GM23338 (cell line): ENCODE measurements around the gene OSBPL7. TPM values are rescaled to one million over a fixed set of nuclear protein-coding genes. Genes with fewer than 3 reads are reported as not detected.

Experiments used
- ATAC-seq: fragments of 200-7000 bp; cut with Tn5 transposase; 3 replicates; pipeline ENCODE4 v1.9.1; 2020
- DNase-seq: peaks from one replicate; pipeline ENCODE4 v3.0.0-alpha.2; 2015; ENCODE audit warnings: low spot score
- H2AFZ ChIP-seq: fragments of 200-600 bp; sonication (generic); 2 replicates; pipeline ENCODE4 v1.8.0; 2016; ENCODE audit warnings: antibody characterized with exemption, mild to moderate bottlenecking, moderate library complexity
- H3F3A ChIP-seq: fragments of 200-600 bp; sonication (generic); replicated peaks from 2 replicates; pipeline ENCODE4 v1.8.0; 2017; ENCODE audit warnings: antibody characterized with exemption, mixed run types, low read depth
- H3K27ac ChIP-seq: fragments of 200-600 bp; sonication (generic); 2 replicates; pipeline ENCODE4 v1.6.1; 2016; ENCODE audit warnings: low read depth
- H3K27me3 ChIP-seq: fragments of 200-600 bp; sonication (generic); 2 replicates; pipeline ENCODE4 v1.8.0; 2016; ENCODE audit warnings: mild to moderate bottlenecking, mixed run types, moderate library complexity; ENCODE audit not compliant: insufficient read depth
- H3K36me3 ChIP-seq: fragments of 200-600 bp; sonication (generic); 2 replicates; pipeline ENCODE4 v1.8.0; 2016; ENCODE audit warnings: mild to moderate bottlenecking; ENCODE audit not compliant: insufficient read depth
- H3K4me1 ChIP-seq: fragments of 200-600 bp; sonication (generic); 2 replicates; pipeline ENCODE4 v1.8.0; 2016; ENCODE audit warnings: mild to moderate bottlenecking, moderate library complexity; ENCODE audit not compliant: insufficient read depth
- H3K4me2 ChIP-seq: fragments of 200-600 bp; sonication (generic); 2 replicates; pipeline ENCODE4 v1.7.1; 2017; ENCODE audit warnings: mixed run types
- H3K4me3 ChIP-seq: fragments of 200-600 bp; sonication (generic); 2 replicates; pipeline ENCODE4 v1.6.1; 2016; ENCODE audit warnings: mixed run types
- H3K79me2 ChIP-seq: fragments of 200-600 bp; sonication (generic); replicated peaks from 2 replicates; pipeline ENCODE4 v1.8.0; 2017; ENCODE audit warnings: mild to moderate bottlenecking; ENCODE audit not compliant: insufficient read depth
- H3K9me2 ChIP-seq: fragments of 200-600 bp; sonication (generic); 2 replicates; pipeline ENCODE4 v1.8.0; 2017; ENCODE audit not compliant: insufficient read depth
- H4K20me1 ChIP-seq: fragments of 200-600 bp; sonication (generic); replicated peaks from 2 replicates; pipeline ENCODE4 v1.8.0; 2017; ENCODE audit warnings: mild to moderate bottlenecking; ENCODE audit not compliant: insufficient read depth
- H3K27ac Mint-ChIP-seq: 2 replicates; pipeline ENCODE4 v1.8.0; 2020; ENCODE audit warnings: inconsistent platforms, mild to moderate bottlenecking, moderate library complexity, mixed read lengths
- H3K27me3 Mint-ChIP-seq: 3 replicates; pipeline ENCODE4 v1.8.0; 2022; ENCODE audit warnings: low read depth, mild to moderate bottlenecking, moderate library complexity, mixed read lengths, inconsistent platforms; ENCODE audit not compliant: insufficient read depth, poor library complexity
- H3K36me3 Mint-ChIP-seq: 3 replicates; pipeline ENCODE4 v1.8.0; 2021; ENCODE audit warnings: low read depth, mild to moderate bottlenecking, inconsistent platforms, moderate library complexity, mixed read lengths
- H3K4me1 Mint-ChIP-seq: 3 replicates; pipeline ENCODE4 v1.8.0; 2020; ENCODE audit warnings: mild to moderate bottlenecking, inconsistent platforms, mixed read lengths
- H3K4me3 Mint-ChIP-seq: 3 replicates; pipeline ENCODE4 v1.8.0; 2021; ENCODE audit warnings: moderate library complexity, mild to moderate bottlenecking, inconsistent platforms, mixed read lengths
- H3K9me3 Mint-ChIP-seq: 3 replicates; pipeline ENCODE4 v1.8.0; 2020; ENCODE audit warnings: moderate library complexity, mild to moderate bottlenecking, inconsistent platforms, mixed read lengths
- CREB1 ChIP-seq: fragments of 250-450 bp; sonication (Bioruptor Pico); IDR thresholded peaks from 2 replicates; pipeline ENCODE4 v1.5.0; 2020; ENCODE audit warnings: low read depth, mild to moderate bottlenecking, moderate library complexity
- CTCF ChIP-seq, 2 experiments: fragments of 200-600 bp in 1 of 2; sonication (generic) in 1 of 2; conservative IDR thresholded peaks; 2 replicates each; pipeline versions ENCODE4 v1.5.1 to v1.6.1; 2016 to 2017; ENCODE audit warnings: antibody characterized with exemption in 2 of 2, low read depth in 2 of 2, mild to moderate bottlenecking in 2 of 2, moderate library complexity in 1 of 2
- ETS1 ChIP-seq: IDR thresholded peaks from 2 replicates; pipeline ENCODE4 v1.6.1; 2016; ENCODE audit warnings: antibody characterized with exemption
- EZH2 ChIP-seq: fragments of 200-600 bp; sonication (generic); IDR thresholded peaks from one replicate; pipeline ENCODE4 v1.8.0; 2017; ENCODE audit warnings: antibody characterized with exemption, mild to moderate bottlenecking, low read depth; ENCODE audit not compliant: unreplicated experiment
- EZH2phosphoT487 ChIP-seq: fragments of 200-600 bp; sonication (generic); IDR thresholded peaks from one replicate; pipeline ENCODE4 v1.8.1; 2018; ENCODE audit warnings: antibody characterized with exemption; ENCODE audit not compliant: unreplicated experiment
- JUNB ChIP-seq: IDR thresholded peaks from one replicate; pipeline ENCODE4 v1.6.1; 2016; ENCODE audit warnings: antibody characterized with exemption; ENCODE audit not compliant: unreplicated experiment
- NANOG ChIP-seq: IDR thresholded peaks from 2 replicates; pipeline ENCODE4 v1.6.1; 2016; ENCODE audit warnings: antibody characterized with exemption, borderline replicate concordance
- POLR2AphosphoS5 ChIP-seq: IDR thresholded peaks from 2 replicates; pipeline ENCODE4 v1.6.1; 2016; ENCODE audit warnings: antibody characterized with exemption, low read depth
- STAT1 ChIP-seq: IDR thresholded peaks from one replicate; pipeline ENCODE4 v1.6.1; 2016; ENCODE audit warnings: antibody characterized with exemption; ENCODE audit not compliant: unreplicated experiment
- ZNF114 ChIP-seq: fragments of 250-450 bp; sonication (Bioruptor Pico); IDR thresholded peaks from 2 replicates; pipeline ENCODE4 v1.5.0; 2020; ENCODE audit warnings: mild to moderate bottlenecking, moderate library complexity
- ZNF331 ChIP-seq: fragments of 250-450 bp; sonication (Bioruptor Pico); IDR thresholded peaks from 2 replicates; pipeline ENCODE4 v1.5.0; 2020; ENCODE audit warnings: low read depth, mild to moderate bottlenecking, moderate library complexity
- ZNF462 ChIP-seq: fragments of 250-450 bp; sonication (Bioruptor Pico); IDR thresholded peaks from 2 replicates; pipeline ENCODE4 v1.5.0; 2020; ENCODE audit warnings: mild to moderate bottlenecking, moderate library complexity
- polyA plus RNA-seq: library from polyadenylated mRNA; unstranded; fragments of >200 nt; fragmentation: Nextera tagmentation; extraction: Ambion mirVana; gene quantifications from 2 replicates; pipeline ENCODE4 v1.2.1, GENCODE V29; 2016
- total RNA-seq: library from RNA; depleted of rRNA; stranded (reverse); fragments of >200 nt; shearing (Covaris generic); gene quantifications from 2 replicates; pipeline ENCODE4 v1.2.3, GENCODE V29; 2014
- TF ChIP-seq, protein P1 (sequence below): IDR thresholded peaks from one replicate; pipeline ENCODE4 v1.6.1; 2018; ENCODE audit warnings: antibody characterized with exemption; ENCODE audit not compliant: unreplicated experiment

OSBPL7 gene
- total and polyA plus RNA-seq, 2 experiments from 2014 or later: 3.4 to 8.1 TPM

DNA sequence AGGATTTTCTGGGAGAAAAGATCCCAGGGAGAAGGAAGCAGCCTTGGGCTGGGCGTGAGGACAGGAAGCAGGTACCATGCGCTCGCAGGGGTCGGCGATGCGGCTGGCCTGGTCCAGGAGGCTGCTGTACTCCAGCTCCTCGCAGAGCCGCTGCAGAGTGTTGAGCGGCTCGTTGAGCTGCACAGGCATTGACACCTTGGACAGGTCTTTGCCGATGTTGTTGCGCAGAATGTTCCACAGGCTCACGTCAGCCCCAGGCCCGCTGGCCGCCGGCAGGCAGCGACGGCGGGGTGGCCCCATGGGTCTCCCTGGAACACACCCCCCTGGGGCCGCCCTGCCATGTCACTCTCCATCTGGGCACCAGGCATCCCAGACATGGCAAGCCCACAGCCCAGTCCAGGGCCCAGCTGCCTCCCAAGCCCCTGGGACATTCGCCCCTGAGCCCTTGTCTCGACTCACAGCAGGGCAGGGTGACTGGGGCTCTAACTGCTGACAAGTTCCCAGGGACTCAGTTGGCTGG, 8.0 kb downstream of the OSBPL7 start:
- Histone ChIP-seq H3F3A (no peaks in the 10 kb centered on the region), H3K27ac (no peak overlapping the region), H3K4me2 (no peak overlapping the region), H3K79me2 (no peaks in the 10 kb centered on the region), H2AFZ (no peak overlapping the region), H4K20me1 (no peaks in the 10 kb centered on the region), H3K36me3 (no peaks in the 10 kb centered on the region), H3K9me2 (no peaks in the 10 kb centered on the region), H3K27me3 (no peaks in the 10 kb centered on the region), H3K4me1 (no peaks in the 10 kb centered on the region), H3K4me3 (no peak overlapping the region)
- peaks cover 7% of the 10 kb centered on the region; the same call in 2 of the 3 replicates for H3K4me1 Mint-ChIP-seq
- H3K4me3 Mint-ChIP-seq: no peak overlapping the region
- TF ChIP-seq, protein P1, sequence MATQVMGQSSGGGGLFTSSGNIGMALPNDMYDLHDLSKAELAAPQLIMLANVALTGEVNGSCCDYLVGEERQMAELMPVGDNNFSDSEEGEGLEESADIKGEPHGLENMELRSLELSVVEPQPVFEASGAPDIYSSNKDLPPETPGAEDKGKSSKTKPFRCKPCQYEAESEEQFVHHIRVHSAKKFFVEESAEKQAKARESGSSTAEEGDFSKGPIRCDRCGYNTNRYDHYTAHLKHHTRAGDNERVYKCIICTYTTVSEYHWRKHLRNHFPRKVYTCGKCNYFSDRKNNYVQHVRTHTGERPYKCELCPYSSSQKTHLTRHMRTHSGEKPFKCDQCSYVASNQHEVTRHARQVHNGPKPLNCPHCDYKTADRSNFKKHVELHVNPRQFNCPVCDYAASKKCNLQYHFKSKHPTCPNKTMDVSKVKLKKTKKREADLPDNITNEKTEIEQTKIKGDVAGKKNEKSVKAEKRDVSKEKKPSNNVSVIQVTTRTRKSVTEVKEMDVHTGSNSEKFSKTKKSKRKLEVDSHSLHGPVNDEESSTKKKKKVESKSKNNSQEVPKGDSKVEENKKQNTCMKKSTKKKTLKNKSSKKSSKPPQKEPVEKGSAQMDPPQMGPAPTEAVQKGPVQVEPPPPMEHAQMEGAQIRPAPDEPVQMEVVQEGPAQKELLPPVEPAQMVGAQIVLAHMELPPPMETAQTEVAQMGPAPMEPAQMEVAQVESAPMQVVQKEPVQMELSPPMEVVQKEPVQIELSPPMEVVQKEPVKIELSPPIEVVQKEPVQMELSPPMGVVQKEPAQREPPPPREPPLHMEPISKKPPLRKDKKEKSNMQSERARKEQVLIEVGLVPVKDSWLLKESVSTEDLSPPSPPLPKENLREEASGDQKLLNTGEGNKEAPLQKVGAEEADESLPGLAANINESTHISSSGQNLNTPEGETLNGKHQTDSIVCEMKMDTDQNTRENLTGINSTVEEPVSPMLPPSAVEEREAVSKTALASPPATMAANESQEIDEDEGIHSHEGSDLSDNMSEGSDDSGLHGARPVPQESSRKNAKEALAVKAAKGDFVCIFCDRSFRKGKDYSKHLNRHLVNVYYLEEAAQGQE: no peak
- TF ChIP-seq JUNB (no peak), ZNF331 (CRISPR knock-in tag) (no peak), NANOG (no peak), EZH2 (no peak), ZNF462 (CRISPR knock-in tag) (no peak), EZH2phosphoT487 (no peak), CTCF (conservative IDR thresholded peaks at IDR 0.05; ENCODE audit: low read depth in 2 of 2) (no peak), ZNF114 (no peak), CREB1 (CRISPR knock-in tag) (no peak), POLR2AphosphoS5 (no peak), ETS1 (no peak), STAT1 (no peak)
- peaks cover 7% of the 10 kb centered on the region; the same call in 1 of the 3 replicates for H3K36me3 Mint-ChIP-seq
- peaks cover 2% of the 10 kb centered on the region for H3K27me3 Mint-ChIP-seq
- no peak overlapping the region for H3K27ac Mint-ChIP-seq
- ATAC-seq (no peak), DNase-seq (no peak)
- H3K9me3 Mint-ChIP-seq: no peaks in the 10 kb centered on the region; the same call in 2 of the 3 replicates
